PFSK-1 (cell line): ENCODE data around the gene CD34.

ENCODE experiments used
- FOXP2 ChIP-seq: optimal IDR thresholded peaks from 2 replicates; pipeline ENCODE3; 2011; ENCODE audit warnings: borderline replicate concordance, control low read depth, inconsistent platforms; ENCODE audit not compliant: insufficient read depth; ENCODE audit errors: extremely low read length, extremely low read depth
- POLR2AphosphoS5 ChIP-seq: IDR thresholded peaks from 2 replicates; pipeline ENCODE4 v1.6.1; 2012; ENCODE audit warnings: low read depth, mild to moderate bottlenecking, control low read depth, low read length, moderate library complexity
- REST ChIP-seq, 2 experiments: IDR thresholded peaks; 2 replicates each; pipeline versions ENCODE4 v1.6.1 to v1.8.0; 2011 to 2012; ENCODE audit warnings: low read depth in 2 of 2, low read length in 2 of 2, control low read depth in 1 of 2, inconsistent platforms in 1 of 2, mild to moderate bottlenecking in 1 of 2, moderate library complexity in 1 of 2; ENCODE audit not compliant: insufficient read depth in 1 of 2
- SIN3A ChIP-seq: IDR thresholded peaks from 2 replicates; pipeline ENCODE4 v1.6.1; 2012; ENCODE audit warnings: mild to moderate bottlenecking, low read length, moderate library complexity, borderline replicate concordance; ENCODE audit not compliant: insufficient read depth
- TAF1 ChIP-seq: IDR thresholded peaks from 2 replicates; pipeline ENCODE4 v1.6.1; 2012; ENCODE audit warnings: low read length, control low read depth, borderline replicate concordance; ENCODE audit not compliant: insufficient read depth

CD34 gene

GRCh38 chr1:207869859-207870258, 41.1 kb downstream of the CD34 start:
- TF ChIP-seq REST (IDR thresholded peaks at IDR 0.05; ENCODE audit: insufficient read depth in 1 of 2, low read depth in 2 of 2, low read length in 2 of 2) (no peak), TAF1 (no peak), POLR2AphosphoS5 (no peak), SIN3A (no peak), FOXP2 (no peak)

GRCh38 chr1:207868774-207869721, 41.9 kb downstream of the CD34 start:
- no peak for TF ChIP-seq REST (IDR thresholded peaks at IDR 0.05; ENCODE audit: insufficient read depth in 1 of 2, low read depth in 2 of 2, low read length in 2 of 2)
- no peak for TF ChIP-seq SIN3A
- peak; percentile 62 for TF ChIP-seq FOXP2

GRCh38 chr1:207868251-207868773, 42.6 kb downstream of the CD34 start:
- TF ChIP-seq SIN3A (no peak), POLR2AphosphoS5 (no peak), TAF1 (no peak), REST (IDR thresholded peaks at IDR 0.05; ENCODE audit: insufficient read depth in 1 of 2, low read depth in 2 of 2, low read length in 2 of 2) (no peak), FOXP2 (no peak)

GRCh38 chr1:207867136-207868109, 43.5 kb downstream of the CD34 start:
- TF ChIP-seq SIN3A, result no peak
- TF ChIP-seq POLR2AphosphoS5, result no peak
- no peak for TF ChIP-seq TAF1
- TF ChIP-seq REST (IDR thresholded peaks at IDR 0.05; ENCODE audit: insufficient read depth in 1 of 2, low read depth in 2 of 2, low read length in 2 of 2), result no peak
- no peak for TF ChIP-seq FOXP2
